ENCODE results near the gene ABCD1. TPM values are rescaled to one million over a fixed set of nuclear protein-coding genes. Genes with fewer than 3 reads are reported as not detected.

The ABCD1 gene
- total and polyA plus RNA-seq, 9 of the 15 experiments (the other 6 are each of a cell fraction or from before 2014, with no cell fraction given) = 0.07 to 6.9 (median 2.2) TPM

DNA sequence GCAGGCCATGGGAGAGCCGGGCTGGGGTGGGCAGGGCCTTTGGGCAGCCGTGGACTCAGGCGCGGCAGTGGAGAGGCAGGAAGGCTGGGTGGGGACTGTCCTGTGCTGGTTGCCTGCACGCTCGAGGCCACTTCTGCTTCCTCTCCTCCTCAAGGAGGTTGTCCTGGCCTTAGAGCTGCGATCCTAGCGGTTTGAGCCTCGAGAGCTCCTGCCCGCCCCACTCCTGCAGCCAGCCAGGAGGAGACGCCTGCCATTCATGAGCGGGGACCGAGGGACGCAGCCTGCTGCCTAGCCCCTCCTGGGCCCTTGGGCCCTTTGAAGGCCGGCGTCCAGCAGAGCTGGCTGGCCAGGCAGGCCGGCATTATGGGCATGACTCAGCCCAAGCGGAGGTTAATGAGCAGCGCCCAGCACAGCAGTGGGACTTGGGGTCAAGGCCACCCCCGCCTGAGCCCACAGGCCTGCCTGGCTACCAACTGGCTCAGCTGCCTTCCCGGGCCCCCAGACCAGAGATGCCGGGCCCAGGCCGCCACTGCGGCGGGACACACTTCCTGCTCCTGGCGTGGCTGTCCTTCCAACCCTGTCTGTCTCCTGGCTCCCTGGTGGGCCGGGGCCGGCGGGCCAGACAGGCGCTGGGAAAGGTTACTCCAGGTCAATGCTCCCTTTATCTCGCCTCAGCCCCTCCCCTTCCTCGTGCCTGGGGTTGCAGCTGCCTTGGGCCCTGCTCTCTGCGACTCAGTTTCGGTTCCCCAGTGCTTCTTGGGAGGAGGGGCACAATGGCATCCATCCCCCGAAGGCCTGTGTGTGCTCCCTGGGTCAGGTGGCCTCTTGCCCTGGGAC is 1.8 kb downstream of the ABCD1 start (continued):
- TF ChIP-seq, protein P1, sequence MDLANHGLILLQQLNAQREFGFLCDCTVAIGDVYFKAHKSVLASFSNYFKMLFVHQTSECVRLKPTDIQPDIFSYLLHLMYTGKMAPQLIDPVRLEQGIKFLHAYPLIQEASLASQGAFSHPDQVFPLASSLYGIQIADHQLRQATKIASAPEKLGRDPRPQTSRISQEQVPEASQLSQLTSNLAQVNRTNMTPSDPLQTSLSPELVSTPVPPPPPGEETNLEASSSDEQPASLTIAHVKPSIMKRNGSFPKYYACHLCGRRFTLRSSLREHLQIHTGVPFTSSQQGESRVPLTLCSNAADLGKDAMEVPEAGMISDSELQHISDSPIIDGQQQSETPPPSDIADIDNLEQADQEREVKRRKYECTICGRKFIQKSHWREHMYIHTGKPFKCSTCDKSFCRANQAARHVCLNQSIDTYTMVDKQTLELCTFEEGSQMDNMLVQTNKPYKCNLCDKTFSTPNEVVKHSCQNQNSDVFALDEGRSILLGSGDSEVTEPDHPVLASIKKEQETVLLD (IDR thresholded peaks at IDR 0.05) = no peak
- TF ChIP-seq SP1 (CRISPR knock-in tag; IDR thresholded peaks at IDR 0.05) = peak; percentile 74
- TF ChIP-seq YBX1 (IDR thresholded peaks at IDR 0.05) = no peak
- no peak for TF ChIP-seq FOXP4 (CRISPR knock-in tag; IDR thresholded peaks at IDR 0.05; ENCODE audit: borderline replicate concordance)
- TF ChIP-seq ZNF197 (CRISPR knock-in tag; IDR thresholded peaks at IDR 0.05; ENCODE audit: low read depth) = no peak
- TF ChIP-seq ARNT (IDR thresholded peaks at IDR 0.05) = no peak
- no peak for TF ChIP-seq ZNF766 (CRISPR knock-in tag; conservative IDR thresholded peaks at IDR 0.05)
- no peak for TF ChIP-seq CBX2 (IDR thresholded peaks at IDR 0.05; ENCODE audit: insufficient read depth, low read length, poor library complexity, severe bottlenecking)
- no peak for TF ChIP-seq ZNF551 (CRISPR knock-in tag; IDR thresholded peaks at IDR 0.05)
- no peak for TF ChIP-seq ZNF12 (CRISPR knock-in tag; IDR thresholded peaks at IDR 0.05)
- TF ChIP-seq VEZF1 (CRISPR knock-in tag; IDR thresholded peaks at IDR 0.05) = peak; percentile 79
- no peak for TF ChIP-seq HDAC8 (tag; IDR thresholded peaks at IDR 0.05)
- TF ChIP-seq ZNF830 (CRISPR knock-in tag; IDR thresholded peaks at IDR 0.05) = no peak
- no peak for TF ChIP-seq NKRF (IDR thresholded peaks at IDR 0.05; ENCODE audit: borderline replicate concordance)
- no peak for TF ChIP-seq DACH1 (IDR thresholded peaks at IDR 0.05; ENCODE audit: partially characterized antibody)
- no peak for TF ChIP-seq ZNF143 (CRISPR knock-in tag; IDR thresholded peaks at IDR 0.05)
- TF ChIP-seq RBM15 (IDR thresholded peaks at IDR 0.05; ENCODE audit: insufficient read depth, low read length) = no peak
- no peak; the same call in 1 of the 2 replicates for TF ChIP-seq ZNF395 (CRISPR knock-in tag; IDR thresholded peaks at IDR 0.05)
